DMS 273 (cell line): Measurements from ENCODE around the gene HLA-C.
"Not testable (repeated sequence)": the region's sequence is repeated elsewhere in the genome, so short reads cannot be mapped to it uniquely, and the experiment has no call there.

ENCODE experiments used
- DNase-seq: peaks from one replicate; lab custom pipeline; 2025; ENCODE audit not compliant: unreplicated experiment; lab: John Stamatoyannopoulos, UW

HLA-C gene

DNA sequence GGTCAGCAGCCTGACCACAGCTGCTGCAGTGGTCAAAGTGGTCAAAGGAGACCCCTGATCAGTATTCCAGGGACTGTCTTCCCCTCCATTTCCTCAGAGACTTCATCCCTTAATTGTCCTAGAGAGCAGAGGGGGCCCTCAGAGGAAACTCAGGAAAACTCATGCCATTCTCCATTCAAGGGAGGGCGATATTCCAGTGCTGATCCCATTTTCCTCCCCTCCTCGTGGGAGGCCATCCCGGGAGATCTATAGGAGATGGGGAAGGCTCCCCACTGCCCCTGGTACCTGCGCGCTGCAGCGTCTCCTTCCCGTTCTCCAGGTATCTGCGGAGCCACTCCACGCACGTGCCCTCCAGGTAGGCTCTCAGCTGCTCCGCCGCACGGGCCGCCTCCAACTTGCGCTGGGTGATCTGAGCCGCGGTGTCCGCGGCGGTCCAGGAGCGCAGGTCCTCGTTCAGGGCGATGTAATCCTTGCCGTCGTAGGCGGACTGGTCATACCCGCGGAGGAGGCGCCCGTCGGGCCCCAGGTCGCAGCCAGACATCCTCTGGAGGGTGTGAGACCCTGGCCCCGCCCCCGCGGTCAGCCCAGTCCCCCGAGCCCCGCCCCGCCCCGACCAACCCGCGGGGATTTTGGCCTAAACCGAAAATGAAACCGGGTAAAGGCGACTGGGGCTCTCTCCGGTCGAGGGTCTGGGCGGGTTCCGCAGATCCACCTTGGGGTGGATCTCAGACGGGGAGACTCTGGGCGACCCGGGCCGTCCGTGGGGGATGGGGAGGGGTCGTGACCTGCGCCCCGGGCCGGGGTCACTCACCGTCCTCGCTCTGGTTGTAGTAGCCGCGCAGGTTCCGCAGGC, 878 bp downstream of the HLA-C start:
- DNase-seq: no peak

DNA sequence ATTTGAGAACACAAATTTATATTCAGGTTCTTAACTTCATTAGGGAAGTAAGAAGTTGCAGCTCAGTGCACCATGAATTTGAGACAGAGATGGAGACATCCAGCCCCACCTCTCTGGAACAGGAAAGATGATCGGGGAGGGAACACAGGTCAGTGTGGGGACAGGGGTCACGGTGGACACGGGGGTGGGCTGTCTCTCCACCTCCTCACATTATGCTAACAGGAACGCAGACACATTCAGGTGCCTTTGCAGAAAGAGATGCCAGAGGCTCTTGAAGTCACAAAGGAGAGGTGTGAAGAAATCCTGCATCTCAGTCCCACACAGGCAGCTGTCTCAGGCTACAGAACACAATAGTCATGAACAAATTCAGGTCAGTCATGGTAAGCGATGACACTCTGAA, 3.1 kb downstream of the HLA-C start:
- DNase-seq: no peak

DNA sequence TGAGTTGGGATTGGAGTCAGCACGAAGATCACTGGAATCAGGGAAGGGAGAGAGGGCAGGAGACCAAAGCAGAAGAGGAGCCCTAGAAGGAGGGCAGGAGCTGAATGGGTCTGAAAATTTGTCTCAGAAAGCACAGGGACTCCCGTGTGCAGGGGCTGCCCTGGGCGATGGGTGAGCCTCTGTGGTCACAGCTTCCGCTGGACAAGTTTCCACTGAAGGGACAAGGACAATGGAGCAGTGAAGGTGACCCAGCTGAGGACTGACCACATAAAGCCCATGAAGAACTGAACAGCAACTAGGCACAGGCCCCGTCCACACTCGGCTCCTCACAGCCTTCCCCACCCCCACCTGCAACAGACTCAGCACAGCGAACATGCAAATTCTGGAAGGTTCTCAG, 3.5 kb downstream of the HLA-C start:
- DNase-seq: no peak

DNA sequence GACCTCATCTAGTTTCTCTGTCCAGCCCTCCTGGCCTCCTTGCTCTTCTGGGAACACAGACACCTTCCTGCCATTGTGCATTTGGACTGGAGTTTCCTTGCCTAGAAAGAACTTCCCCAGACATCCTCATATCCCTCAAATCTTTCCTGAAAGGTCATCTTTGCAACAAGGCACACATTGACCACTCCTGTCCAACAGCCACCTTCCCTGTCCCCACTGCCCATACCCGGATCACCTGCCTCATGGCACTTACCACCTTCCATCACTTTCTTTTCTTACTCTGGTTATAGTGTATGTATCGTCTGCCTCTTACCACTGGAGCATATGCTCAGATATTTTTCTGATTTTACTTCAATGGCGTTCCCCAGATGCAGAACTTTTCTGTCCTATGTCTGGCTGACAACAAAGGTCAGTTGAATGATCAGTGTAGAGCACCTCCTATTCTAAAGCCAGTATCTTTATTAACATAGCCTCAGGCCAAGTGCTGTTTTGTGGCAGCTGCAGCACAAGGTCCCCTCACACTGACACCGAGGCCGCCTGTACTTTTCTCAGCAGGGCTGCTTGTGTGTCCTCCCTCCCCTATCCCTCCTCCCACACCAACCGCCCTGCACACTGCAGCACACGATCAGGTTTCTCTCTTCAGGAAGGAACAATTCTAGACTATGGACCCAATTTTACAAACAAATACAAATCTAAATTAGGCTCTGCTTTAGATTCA, 4.1 kb downstream of the HLA-C start:
- DNase-seq: no peak

DNA sequence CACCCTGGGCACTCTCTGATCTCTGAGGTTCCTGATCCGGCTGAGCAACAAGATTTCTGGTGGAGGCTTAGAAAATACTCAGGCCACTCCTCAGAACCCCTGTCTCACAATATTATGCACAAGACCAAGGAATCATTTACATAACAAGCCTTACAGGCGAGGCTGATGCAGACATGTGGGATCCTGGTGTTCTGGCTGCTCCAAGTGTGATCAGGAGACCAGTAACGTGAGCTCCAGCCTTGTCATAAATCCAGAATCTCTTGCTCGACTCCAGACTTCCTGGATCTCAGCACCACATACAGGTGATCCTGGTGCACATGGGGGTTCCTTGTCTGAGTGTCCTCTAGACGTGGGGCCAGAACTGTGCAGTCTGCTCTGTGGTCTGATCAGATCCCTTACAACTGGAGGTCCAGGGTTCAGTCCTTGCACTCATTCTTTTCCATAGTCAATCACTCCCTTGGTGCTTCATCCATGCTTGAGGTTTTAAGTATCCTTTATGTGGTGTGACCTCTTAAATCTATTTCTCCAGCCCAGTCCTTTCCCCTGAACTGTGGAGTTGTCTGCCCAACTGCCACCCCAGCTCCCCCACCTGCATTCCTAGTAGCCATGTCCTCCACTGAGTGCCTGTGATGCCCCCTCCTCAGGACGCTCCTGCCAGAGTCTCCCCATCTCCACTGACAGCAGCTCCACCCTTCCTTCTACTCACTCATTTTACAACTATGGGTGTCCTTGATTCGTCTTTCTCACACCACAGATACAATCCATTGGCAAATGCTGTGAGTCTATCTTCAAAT, 5.1 kb downstream of the HLA-C start:
- DNase-seq: no peak

DNA sequence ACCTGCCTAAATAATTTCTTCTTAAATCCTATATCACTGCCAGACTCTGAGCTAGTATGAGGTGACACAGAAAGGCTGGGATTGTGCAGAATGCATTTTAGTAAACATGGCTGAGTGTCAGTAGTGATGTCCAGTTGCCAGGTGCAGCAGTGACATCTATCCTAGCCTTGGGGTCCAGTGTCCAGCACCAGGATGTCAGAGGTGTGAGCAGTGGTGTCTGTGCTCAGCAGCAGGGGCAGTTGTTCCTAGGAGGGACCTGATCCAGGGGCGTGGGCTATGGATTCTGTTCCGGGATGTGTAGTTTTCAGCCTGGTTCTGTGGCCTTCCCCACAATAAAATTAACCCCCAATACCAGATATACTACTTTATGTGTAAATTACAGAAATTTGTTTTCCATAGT, 6.0 kb downstream of the HLA-C start:
- no peak for DNase-seq

DNA sequence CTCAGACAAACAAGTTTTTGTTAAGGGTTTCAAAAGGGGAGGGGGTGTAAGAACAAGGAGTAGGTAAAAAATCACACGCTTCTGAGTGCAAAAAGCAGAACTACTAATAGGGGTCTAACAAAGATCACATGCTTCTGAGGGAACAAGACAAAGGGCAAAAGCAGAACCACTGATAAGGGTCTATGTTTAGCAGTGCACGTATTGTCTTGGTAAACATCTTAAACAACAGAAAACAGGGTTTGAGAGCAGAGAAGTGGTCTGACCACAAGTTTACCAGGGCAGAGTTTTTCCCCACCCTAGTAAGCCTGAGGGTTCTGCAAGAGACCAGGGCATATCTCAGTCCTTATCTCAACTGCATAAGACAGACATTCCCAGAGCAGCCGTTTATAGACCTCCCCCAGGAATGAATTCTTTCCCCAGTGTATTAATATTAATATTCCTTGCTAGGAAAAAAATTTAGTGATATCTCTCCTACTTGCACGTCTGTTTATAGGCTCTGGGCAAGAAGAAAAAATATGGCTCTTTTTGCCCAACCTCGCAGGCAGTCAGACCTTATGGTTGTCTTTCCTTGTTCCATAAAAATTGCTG, 8.5 kb downstream of the HLA-C start:
- DNase-seq: not testable (repeated sequence)

DNA sequence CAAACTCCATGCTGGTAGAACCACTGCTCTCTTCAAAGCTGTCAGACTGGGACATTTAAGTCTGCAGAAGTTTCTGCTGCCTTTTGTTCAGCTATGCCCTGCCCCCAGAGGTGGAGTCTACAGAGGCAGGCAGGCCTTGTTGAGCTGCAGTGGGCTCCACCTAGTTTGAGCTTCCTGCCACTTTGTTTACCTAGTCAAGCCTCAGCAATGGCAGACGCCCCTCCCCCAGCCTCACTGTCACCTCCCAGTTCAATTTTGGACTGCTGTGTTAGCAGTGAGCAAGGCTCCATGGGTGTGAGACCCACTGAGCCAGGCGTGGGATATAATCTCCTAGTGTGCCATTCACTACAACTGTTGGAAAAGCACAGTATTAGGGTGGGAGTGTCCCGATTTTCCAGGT, 11.9 kb downstream of the HLA-C start:
- not testable (repeated sequence) for DNase-seq

DNA sequence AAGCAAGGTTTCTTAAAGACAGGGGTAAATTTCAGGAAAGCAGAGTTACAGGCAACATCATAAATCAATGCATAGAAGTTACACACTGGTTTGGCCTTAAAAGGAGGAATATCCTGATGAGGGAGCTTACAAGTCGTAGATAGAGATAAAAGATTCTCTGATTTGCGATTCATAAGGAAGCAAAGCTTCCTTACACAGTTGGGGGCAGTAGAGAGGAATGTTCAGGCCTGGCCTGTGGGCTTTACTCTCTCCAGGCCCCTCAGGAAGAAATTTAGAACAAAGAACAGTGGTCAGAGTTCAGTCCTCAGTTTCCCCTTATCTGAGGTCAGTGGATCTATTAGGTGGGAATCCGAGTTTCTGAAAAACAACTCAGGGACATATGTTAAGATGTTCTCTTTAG, 19.3 kb downstream of the HLA-C start:
- no peak for DNase-seq

DNA sequence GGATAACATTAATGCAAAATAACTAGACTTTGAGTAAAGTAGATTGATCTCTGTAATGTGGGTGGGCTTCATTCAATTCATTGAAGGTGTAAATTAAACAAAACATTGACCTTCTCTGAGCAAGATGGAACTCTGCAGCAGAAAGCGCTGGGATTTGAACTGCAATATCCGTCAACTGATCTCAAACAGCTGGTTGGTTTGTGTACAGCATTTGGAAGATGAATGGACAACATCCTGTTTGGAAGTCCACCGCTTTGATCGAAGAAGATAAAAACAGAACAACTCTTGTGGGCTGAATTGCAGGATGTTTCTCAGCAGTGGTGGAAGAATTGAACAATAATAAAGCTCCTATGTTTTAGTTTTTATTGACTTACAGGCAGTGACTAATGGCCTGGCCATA, 20.6 kb downstream of the HLA-C start:
- DNase-seq: no peak

DNA sequence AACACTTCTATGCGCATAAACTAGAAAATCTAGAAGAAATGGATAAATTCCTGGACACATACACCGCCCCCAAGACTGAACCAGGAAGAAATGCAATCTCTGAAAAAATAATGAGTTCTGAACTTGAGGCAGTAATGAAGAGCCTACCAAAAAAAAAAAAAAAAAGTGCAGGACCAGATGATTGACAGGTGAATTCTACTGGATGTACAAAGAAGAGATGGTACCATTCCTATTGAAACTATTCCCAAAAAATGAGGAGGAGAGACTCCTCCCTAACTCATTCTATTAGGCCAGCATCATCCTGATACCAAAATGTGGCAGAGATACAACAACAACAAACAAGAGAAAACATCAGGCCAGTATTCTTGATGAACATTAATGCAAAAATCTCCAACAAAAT, 22.7 kb downstream of the HLA-C start:
- DNase-seq: no peak

DNA sequence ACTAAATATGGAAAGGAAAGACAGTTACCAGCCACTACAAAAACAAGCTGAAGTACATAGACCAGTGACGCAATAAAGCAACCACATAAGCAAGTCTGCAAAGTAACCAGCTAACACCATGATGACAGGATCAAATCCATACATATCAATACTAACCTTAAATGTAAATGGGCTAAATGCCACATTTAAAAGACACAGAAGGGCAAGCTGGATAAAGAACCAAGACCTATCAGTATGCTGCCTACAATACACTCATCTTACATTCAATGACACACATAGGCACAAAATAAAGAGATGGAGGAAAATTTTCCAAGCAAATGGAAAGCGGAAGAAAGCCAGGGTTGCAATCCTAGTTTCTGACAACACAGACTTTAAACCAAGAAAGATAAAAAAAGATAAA, 24.1 kb downstream of the HLA-C start:
- DNase-seq: no peak

DNA sequence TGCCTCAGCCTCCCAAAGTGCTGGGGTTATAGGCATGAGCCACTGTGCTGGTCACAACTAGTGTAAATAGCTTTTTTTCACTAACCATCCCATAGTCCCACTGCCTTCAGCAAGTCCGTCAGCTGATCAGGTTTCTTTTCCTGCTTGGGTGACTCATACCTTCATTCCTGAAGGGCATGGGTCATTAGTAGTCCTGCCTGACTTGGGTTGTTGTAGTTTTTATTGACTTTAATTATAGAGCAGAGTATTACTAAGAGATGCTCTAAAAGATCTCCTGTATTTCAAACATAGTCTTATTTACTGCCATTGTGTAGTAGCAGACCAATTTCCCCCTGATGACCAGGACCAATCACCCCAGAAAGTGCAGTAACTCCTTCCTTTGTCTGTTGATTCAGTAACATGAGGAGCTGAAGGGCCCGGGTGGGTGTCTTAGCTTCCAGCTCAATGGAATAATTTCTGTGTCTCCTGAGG, 25.8 kb downstream of the HLA-C start:
- no peak for DNase-seq

DNA sequence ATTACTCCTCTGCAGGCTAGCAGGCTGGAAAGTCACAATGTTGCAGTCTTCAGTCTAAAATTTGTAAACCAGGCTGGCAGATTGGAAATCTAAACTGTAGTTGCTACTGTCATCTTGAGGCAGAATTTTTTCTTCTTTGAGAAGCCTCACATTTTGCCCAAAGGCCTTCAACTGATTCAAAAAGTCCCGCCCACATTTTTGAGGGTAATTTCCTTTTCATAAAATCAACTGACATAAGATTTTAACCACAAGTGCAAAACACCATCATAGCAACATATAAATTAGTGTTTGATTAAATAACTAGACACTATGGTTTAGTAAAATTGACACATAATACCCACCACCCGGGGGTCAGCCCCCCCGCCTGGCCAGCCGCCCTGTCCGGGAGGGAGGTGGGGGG, 28.4 kb downstream of the HLA-C start:
- DNase-seq: no peak

DNA sequence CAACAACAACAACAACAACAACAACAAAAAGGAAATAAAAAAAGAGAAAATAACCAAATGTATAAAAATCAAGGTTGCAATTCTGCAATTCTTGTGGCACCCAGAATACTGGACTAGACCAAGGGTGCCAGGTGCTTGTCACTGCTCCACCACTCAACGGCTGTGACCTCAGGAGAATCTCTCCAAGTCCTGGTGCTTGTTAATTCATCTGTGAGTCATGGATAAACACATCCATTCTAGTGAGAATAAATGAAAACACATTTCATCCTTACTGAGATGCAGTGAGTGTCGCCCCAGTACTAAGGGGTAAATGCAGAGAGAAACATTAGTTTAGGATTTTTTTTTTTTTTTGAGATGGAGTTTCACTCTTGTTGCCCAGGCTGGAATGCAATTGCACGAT, 32.0 kb downstream of the HLA-C start:
- DNase-seq: no peak

DNA sequence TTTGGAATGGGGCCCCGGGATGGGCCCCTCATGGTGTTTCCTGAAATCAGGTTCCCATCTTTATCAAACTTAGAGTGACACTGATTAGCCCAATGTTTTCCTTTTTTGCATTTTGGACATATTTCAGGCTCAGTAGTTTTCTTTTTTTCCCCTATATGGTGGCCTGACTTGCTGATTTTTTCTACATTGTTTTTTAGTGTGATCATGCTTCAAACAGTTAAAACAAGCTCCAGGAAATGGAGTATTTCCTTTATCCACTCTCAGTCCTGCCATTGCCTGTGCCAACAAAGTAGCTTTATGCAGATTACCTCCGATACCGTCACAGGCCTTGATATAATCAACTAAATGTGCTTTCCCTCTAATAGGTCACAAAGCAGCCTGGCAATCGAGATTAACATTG, 37.8 kb downstream of the HLA-C start:
- DNase-seq: not testable (repeated sequence)

DNA sequence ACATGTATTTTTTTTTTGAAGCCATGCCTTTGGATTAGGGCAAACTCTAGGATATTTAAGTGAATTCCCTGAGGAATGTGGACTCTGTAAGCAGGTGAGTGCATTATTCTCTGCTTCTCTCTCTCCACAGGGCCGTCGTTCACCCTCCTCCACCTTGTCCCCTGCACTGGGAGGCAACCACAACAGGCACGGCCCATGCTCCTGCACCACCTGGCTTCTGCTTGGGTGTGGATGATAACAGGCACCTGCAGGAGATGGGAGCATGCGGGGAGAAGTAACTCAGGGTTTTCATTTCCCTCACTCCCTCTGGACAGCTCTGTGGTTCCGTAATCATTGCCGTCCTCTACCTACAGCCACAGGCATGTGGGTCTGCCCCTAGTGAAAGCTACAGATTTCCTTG, 43.4 kb downstream of the HLA-C start:
- DNase-seq: no peak

DNA sequence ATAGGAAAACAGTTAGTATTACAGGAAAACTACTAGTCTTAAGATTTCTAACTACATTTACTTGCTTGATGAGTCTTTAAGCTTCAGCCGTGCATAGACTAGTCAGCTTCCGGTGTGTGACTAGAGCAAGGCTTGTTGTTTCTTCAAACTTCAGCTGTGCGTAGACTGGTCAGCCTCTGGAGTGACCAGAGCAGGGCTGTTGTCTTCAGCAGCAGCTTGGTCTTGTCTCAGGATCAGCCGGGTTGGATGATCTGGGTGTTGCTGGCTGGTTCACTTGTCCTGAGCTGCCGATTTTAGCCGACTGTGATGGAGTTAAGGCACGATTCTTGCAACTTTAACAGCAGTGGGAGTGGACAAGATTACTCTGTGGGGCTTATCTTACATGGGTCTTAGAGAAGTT, 44.7 kb downstream of the HLA-C start:
- no peak for DNase-seq

DNA sequence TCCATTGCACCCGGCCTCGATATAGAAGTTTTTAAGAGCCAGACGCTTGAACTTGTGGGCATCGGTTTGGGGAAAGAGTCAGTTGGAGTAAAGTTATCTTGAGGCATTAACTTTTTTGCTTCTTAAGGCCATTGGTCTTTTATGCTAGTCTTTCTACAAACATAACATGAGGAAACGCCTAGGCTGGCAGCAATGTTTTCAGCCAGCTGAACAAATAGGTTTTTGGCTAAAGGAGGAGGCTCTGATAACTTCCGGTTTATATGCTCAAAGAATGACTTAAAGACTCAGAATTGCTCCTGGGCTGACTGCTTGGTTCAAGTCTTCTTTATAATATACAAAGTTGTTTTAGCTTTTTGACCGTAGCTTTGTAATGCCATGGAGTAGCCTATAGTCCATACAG, 46.2 kb downstream of the HLA-C start:
- no peak for DNase-seq

DNA sequence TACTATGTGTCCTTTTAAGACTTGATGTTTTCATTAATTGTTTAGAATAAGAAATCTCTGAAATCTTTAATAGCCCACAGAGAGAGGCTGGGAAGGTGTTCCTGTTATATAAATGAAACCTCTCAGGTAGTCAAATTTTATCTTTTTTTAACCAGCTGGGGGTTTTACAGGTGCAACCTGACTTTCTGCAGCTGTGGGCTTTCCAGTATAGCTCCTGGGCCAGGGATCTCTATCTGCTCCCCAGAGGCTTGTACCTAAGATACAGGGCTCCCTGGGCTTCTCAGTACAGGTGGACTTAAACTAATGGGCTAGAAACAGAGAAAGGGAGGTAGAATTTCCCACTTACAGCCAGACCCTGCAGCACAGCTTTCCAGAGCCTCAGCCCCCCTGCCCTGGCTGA, 49.4 kb downstream of the HLA-C start:
- no peak for DNase-seq
